Measurements from ENCODE around the gene SSH2.

Gene SSH2

DNA sequence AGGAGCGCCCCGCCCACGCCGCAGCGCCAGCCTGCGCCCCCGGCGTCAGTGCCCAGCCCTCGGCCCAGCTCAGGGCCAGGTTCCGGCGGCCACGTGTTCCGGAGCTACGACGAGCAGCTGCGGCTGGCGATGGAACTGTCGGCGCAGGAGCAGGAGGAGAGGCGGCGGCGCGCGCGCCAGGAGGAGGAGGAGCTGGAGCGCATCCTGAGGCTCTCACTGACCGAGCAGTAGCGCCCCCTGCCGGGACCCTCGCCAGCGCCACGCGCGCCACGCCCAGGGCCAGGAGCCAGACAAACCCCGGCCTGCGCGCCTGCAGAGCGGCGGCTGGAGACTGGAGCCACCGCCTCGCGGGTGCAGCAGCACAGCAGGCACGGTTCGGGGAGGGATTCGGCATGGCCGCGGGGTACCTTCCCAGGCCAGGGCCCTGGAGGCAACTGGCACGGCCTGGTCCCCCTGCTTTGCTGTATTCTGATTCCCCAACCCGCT is 316.6 kb downstream of the SSH2 start:
- peaks cover 20% of the 10 kb centered on the region for H3K4me1 ChIP-seq
- H3K4me2 ChIP-seq (ENCODE audit: low read length): peak overlapping the region; percentile 61
- H3K27ac ChIP-seq: no peak overlapping the region
- H3K36me3 ChIP-seq (ENCODE audit: control insufficient read depth, insufficient read depth, low read length): no peaks in the 10 kb centered on the region
- peak overlapping the region; percentile 33 for H3K4me3 ChIP-seq (ENCODE audit: low read depth, low read length)
- TF ChIP-seq, protein P1, sequence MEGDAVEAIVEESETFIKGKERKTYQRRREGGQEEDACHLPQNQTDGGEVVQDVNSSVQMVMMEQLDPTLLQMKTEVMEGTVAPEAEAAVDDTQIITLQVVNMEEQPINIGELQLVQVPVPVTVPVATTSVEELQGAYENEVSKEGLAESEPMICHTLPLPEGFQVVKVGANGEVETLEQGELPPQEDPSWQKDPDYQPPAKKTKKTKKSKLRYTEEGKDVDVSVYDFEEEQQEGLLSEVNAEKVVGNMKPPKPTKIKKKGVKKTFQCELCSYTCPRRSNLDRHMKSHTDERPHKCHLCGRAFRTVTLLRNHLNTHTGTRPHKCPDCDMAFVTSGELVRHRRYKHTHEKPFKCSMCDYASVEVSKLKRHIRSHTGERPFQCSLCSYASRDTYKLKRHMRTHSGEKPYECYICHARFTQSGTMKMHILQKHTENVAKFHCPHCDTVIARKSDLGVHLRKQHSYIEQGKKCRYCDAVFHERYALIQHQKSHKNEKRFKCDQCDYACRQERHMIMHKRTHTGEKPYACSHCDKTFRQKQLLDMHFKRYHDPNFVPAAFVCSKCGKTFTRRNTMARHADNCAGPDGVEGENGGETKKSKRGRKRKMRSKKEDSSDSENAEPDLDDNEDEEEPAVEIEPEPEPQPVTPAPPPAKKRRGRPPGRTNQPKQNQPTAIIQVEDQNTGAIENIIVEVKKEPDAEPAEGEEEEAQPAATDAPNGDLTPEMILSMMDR (IDR thresholded peaks at IDR 0.05): peak; percentile 86
- H2AFZ ChIP-seq: peak overlapping the region; percentile 59
- no peaks in the 10 kb centered on the region for H3K79me2 ChIP-seq
- no peaks in the 10 kb centered on the region for H3K27me3 ChIP-seq (ENCODE audit: control insufficient read depth, insufficient read depth, low read length)
- no peaks in the 10 kb centered on the region for H3K9me3 ChIP-seq (ENCODE audit: control insufficient read depth, low read length)
- H3K9ac ChIP-seq: no peak overlapping the region

- peak overlapping the region; percentile 59 for H2AFZ ChIP-seq
- no peak overlapping the region for H3K4me2 ChIP-seq (ENCODE audit: low read length)
- no peaks in the 10 kb centered on the region for H3K27me3 ChIP-seq (ENCODE audit: control insufficient read depth, insufficient read depth, low read length)
- H3K4me3 ChIP-seq (ENCODE audit: low read depth, low read length): peak overlapping the region; percentile 33
- TF ChIP-seq, protein P1 (IDR thresholded peaks at IDR 0.05): no peak
- H3K9me3 ChIP-seq (ENCODE audit: control insufficient read depth, low read length): no peaks in the 10 kb centered on the region
- no peak overlapping the region for H3K27ac ChIP-seq
- H3K36me3 ChIP-seq (ENCODE audit: control insufficient read depth, insufficient read depth, low read length): no peaks in the 10 kb centered on the region
- peaks cover 17% of the 10 kb centered on the region for H3K4me1 ChIP-seq
- H3K79me2 ChIP-seq: no peaks in the 10 kb centered on the region
- H3K9ac ChIP-seq: no peak overlapping the region
Measured at GRCh38 chr17:29612404-29613280, 317.4 kb downstream of the SSH2 start.

GRCh38 chr17:29612094-29612403 is 318.0 kb downstream of the SSH2 start:
- Histone ChIP-seq H3K27me3 (ENCODE audit: control insufficient read depth, insufficient read depth, low read length) (no peaks in the 10 kb centered on the region), H3K4me1 (peaks cover 11% of the 10 kb centered on the region), H3K4me3 (ENCODE audit: low read depth, low read length) (no peak overlapping the region), H3K27ac (no peak overlapping the region), H3K9ac (no peak overlapping the region), H3K36me3 (ENCODE audit: control insufficient read depth, insufficient read depth, low read length) (no peaks in the 10 kb centered on the region), H3K4me2 (ENCODE audit: low read length) (no peak overlapping the region), H3K79me2 (no peaks in the 10 kb centered on the region), H2AFZ (no peak overlapping the region), H3K9me3 (ENCODE audit: control insufficient read depth, low read length) (no peaks in the 10 kb centered on the region)
- TF ChIP-seq, protein P1 (IDR thresholded peaks at IDR 0.05): no peak

DNA sequence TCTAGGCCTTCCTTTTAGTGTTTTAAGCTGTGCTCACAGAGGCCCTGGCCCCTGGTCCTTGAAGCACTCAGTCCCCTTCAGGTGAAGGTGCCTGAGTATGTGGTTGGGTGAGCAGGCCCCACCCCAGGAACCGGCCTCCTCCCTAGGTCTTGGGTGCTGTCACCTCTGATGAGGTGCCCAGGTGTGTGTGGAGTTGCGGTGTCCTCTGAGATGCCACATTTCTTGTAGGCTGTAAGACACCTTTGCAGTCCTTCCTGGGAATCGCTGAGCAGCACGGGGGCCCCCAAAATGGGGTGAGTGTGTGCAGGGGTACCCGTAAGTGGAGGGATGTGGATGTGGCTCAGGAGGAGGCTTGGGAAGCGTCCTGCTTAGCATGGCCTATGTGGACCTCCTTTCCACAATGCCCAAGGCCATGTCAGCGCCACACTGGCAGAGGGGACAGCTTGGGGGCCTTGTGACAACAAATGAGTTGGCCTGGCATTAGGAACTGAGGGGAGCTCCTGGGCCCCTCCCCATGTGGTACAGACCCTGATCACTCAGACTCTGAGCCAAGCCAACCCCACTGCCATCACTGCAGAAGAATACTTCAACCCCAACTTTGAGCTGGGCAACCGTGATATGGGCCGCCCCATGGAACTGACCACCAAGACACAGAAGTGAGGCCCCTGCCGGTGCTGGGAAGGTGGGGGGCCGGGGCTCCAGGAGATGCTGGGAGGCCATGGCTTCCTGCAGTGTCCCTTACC is 318.5 kb downstream of the SSH2 start:
- Histone ChIP-seq H2AFZ (no peak overlapping the region), H3K27me3 (ENCODE audit: control insufficient read depth, insufficient read depth, low read length) (no peaks in the 10 kb centered on the region), H3K9me3 (ENCODE audit: control insufficient read depth, low read length) (no peaks in the 10 kb centered on the region), H3K4me3 (ENCODE audit: low read depth, low read length) (no peak overlapping the region), H3K4me2 (ENCODE audit: low read length) (no peak overlapping the region), H3K9ac (no peak overlapping the region), H3K4me1 (peaks cover 11% of the 10 kb centered on the region), H3K79me2 (no peaks in the 10 kb centered on the region), H3K27ac (no peak overlapping the region), H3K36me3 (ENCODE audit: control insufficient read depth, insufficient read depth, low read length) (no peaks in the 10 kb centered on the region)
- TF ChIP-seq, protein P1 (IDR thresholded peaks at IDR 0.05): no peak

Measured in parathyroid adenoma (tissue), 2 donors.